K562 (cell line): Measurements from ENCODE around the gene ADGRG4.

ENCODE experiments used
- FOXA1 ChIP-seq: fragments of 450-650 bp; IDR thresholded peaks from 2 replicates; pipeline ENCODE4 v1.6.1; 2016; ENCODE audit warnings: mild to moderate bottlenecking, borderline replicate concordance
- RBFOX2 ChIP-seq: fragments of 200-400 bp; formaldehyde crosslinking; IDR thresholded peaks from 2 replicates; pipeline ENCODE4 v1.6.1; 2017; ENCODE audit warnings: low read depth, mild to moderate bottlenecking, low read length, moderate library complexity
- RBM15 ChIP-seq: fragments of 200-400 bp; formaldehyde crosslinking; IDR thresholded peaks from 2 replicates; pipeline ENCODE4 v1.6.1; 2018; ENCODE audit warnings: mild to moderate bottlenecking, low read length, moderate library complexity; ENCODE audit not compliant: insufficient read depth
- SLC30A9 ChIP-seq: fragments of 250-450 bp; sonication (Bioruptor Pico); IDR thresholded peaks from 2 replicates; pipeline ENCODE4 v1.8.0; 2022; ENCODE audit warnings: mild to moderate bottlenecking, moderate library complexity
- SMARCB1 ChIP-seq: IDR thresholded peaks from 2 replicates; pipeline ENCODE4 v1.6.1; 2011; ENCODE audit warnings: improper control_type of control experiment, low read depth; ENCODE audit not compliant: insufficient read length
- TFAM ChIP-seq: fragments of 250-450 bp; sonication (Bioruptor Pico); conservative IDR thresholded peaks from 2 replicates; pipeline ENCODE4 v1.5.0; 2021; ENCODE audit warnings: mild to moderate bottlenecking, moderate library complexity
- ZNF384 ChIP-seq: IDR thresholded peaks from 2 replicates; pipeline ENCODE4 v1.6.1; 2012; ENCODE audit warnings: low read depth, low read length, improper control_type of control experiment

GRCh38 chrX:136261321-136261720, 39.4 kb upstream of the ADGRG4 start:
- TF ChIP-seq RBFOX2 (no peak), ZNF384 (no peak), SLC30A9 (CRISPR knock-in tag) (no peak), TFAM (CRISPR knock-in tag) (no peak), RBM15 (no peak), FOXA1 (no peak), SMARCB1 (no peak)
